Measurements from ENCODE around the gene TXNDC17.
A peak's percentile ranks its signal among the peaks of the same experiment; 100 is the strongest.
"Not testable (repeated sequence)": the region's sequence is repeated elsewhere in the genome, so short reads cannot be mapped to it uniquely, and the experiment has no call there.

TXNDC17 gene

GRCh38 chr17:6640536-6641246, at the start of gene TXNDC17, which contains the start of gene KIAA0753:
Gene TXNDC17, plus strand, starts transcription at chr17:6641060. Its CDS starts 23 bp downstream, at chr17:6641083.
Gene KIAA0753, minus strand, starts transcription at chr17:6640711. Its CDS starts 5,608 bp downstream, at chr17:6635103.
- peak; percentile 93 for DNase-seq (ENCODE audit: low read depth)
- peak within 1 kb of the TSS; percentile 96 for H3K4me3 ChIP-seq (replicated peaks; ENCODE audit: low read depth, low read length)
- no peak for TF ChIP-seq CTCF (IDR thresholded peaks at IDR 0.05; ENCODE audit: low read length, missing control alignments)

GRCh38 chr17:6591599-6592158, 49.2 kb upstream of the TXNDC17 start:
- no peak for TF ChIP-seq CTCF (IDR thresholded peaks at IDR 0.05; ENCODE audit: low read length, missing control alignments)
- H3K4me3 ChIP-seq (replicated peaks; ENCODE audit: low read depth, low read length), result no peak overlapping the region
- DNase-seq (ENCODE audit: low read depth), result peak; percentile 81

- H3K4me3 ChIP-seq (replicated peaks; ENCODE audit: low read depth, low read length), result no peak overlapping the region
- no peak for DNase-seq (ENCODE audit: low read depth)
- TF ChIP-seq CTCF (IDR thresholded peaks at IDR 0.05; ENCODE audit: low read length, missing control alignments), result no peak
Measured at GRCh38 chr17:6592173-6592572, 48.7 kb upstream of the TXNDC17 start.

GRCh38 chr17:6593371-6593770, 47.5 kb upstream of the TXNDC17 start:
- H3K4me3 ChIP-seq (replicated peaks; ENCODE audit: low read depth, low read length); DNase-seq (ENCODE audit: low read depth): not testable (repeated sequence)

GRCh38 chr17:6596081-6596480, 44.8 kb upstream of the TXNDC17 start:
- no peak for DNase-seq (ENCODE audit: low read depth)
- no peak overlapping the region for H3K4me3 ChIP-seq (replicated peaks; ENCODE audit: low read depth, low read length)
- no peak for TF ChIP-seq CTCF (IDR thresholded peaks at IDR 0.05; ENCODE audit: low read length, missing control alignments)

GRCh38 chr17:6596511-6596910, 44.3 kb upstream of the TXNDC17 start:
- no peak for DNase-seq (ENCODE audit: low read depth)
- H3K4me3 ChIP-seq (replicated peaks; ENCODE audit: low read depth, low read length), result no peak overlapping the region
- TF ChIP-seq CTCF (IDR thresholded peaks at IDR 0.05; ENCODE audit: low read length, missing control alignments), result no peak

GRCh38 chr17:6596941-6597340, 43.9 kb upstream of the TXNDC17 start:
- no peak for TF ChIP-seq CTCF (IDR thresholded peaks at IDR 0.05; ENCODE audit: low read length, missing control alignments)

More at GRCh38 chr17:6596941-6597340, 43.9 kb upstream of the TXNDC17 start:
- H3K4me3 ChIP-seq (replicated peaks; ENCODE audit: low read depth, low read length), result no peak overlapping the region
- no peak for DNase-seq (ENCODE audit: low read depth)

Measured in fibroblast of pulmonary artery (primary cell).